B cell (primary cell): ENCODE measurements around the gene TTC23. TPM values are rescaled to one million over a fixed set of nuclear protein-coding genes. Genes with fewer than 3 reads are reported as not detected.

Experiments used
- ATAC-seq: fragments of 200-7000 bp; cut with Tn5 transposase; one replicate; pipeline ENCODE4 v1.10.0; 2021; ENCODE audit warnings: low read depth, mild to moderate bottlenecking, moderate number of reproducible peaks, moderate library complexity
- CTCF ChIA-PET: fragments of 350-600 bp; sonication (Branson Sonifier 250); formaldehyde crosslinking; loops from one replicate; lab custom pipeline; 2021; ENCODE audit warnings: antibody characterized with exemption, inconsistent platforms; lab: Charles Lee
- POLR2A ChIA-PET: fragments of 350-600 bp; sonication (Branson Sonifier 250); formaldehyde crosslinking; loops from one replicate; lab custom pipeline; 2021; ENCODE audit warnings: antibody characterized with exemption; lab: Charles Lee
- DNase-seq: peaks from one replicate; pipeline ENCODE4 v3.0.0; 2013
- H2AFZ ChIP-seq: 2 replicates; pipeline ENCODE4 v1.6.1; 2012; ENCODE audit warnings: mild to moderate bottlenecking, low read depth, low read length; ENCODE audit not compliant: insufficient read depth, poor library complexity, severe bottlenecking
- H3K27ac ChIP-seq, 2 donors: 1 replicate in 1 of 2; 2 replicates in 1 of 2; pipeline ENCODE4 v1.5.1; 2012 to 2013; ENCODE audit warnings: low read length in 2 of 2, mild to moderate bottlenecking in 2 of 2, moderate library complexity in 1 of 2
- H3K27me3 ChIP-seq, 4 experiments: fragments of 200-600 bp in 1 of 4; sonication (generic) in 1 of 4; replicated peaks in 1 of 4; 1 replicate in 2 of 4; 2 replicates in 2 of 4; pipeline versions ENCODE4 v1.6.1 to v1.7.0; 2013 to 2016; ENCODE audit warnings: low read length in 3 of 4, mild to moderate bottlenecking in 2 of 4, mixed read lengths in 1 of 4, moderate library complexity in 1 of 4; ENCODE audit not compliant: insufficient read depth in 4 of 4, control insufficient read depth in 3 of 4; ENCODE audit errors: control extremely low read depth in 1 of 4
- H3K36me3 ChIP-seq, 2 experiments: replicated peaks in 1 of 2; 1 replicate in 1 of 2; 2 replicates in 1 of 2; pipeline versions ENCODE4 v1.6.1 to v1.7.1; 2013; ENCODE audit warnings: low read length in 1 of 2; ENCODE audit not compliant: insufficient read depth in 2 of 2, control insufficient read depth in 1 of 2; ENCODE audit errors: control extremely low read depth in 1 of 2, extremely low read depth in 1 of 2
- H3K4me1 ChIP-seq, 2 donors: fragments of 200-600 bp in 1 of 2; sonication (generic) in 1 of 2; 1 replicate in 1 of 2; 2 replicates in 1 of 2; pipeline versions ENCODE4 v1.5.1 to v1.6.1; 2013 to 2017; ENCODE audit warnings: low read length in 2 of 2; ENCODE audit not compliant: control insufficient read depth in 2 of 2, insufficient read depth in 2 of 2
- H3K4me2 ChIP-seq: replicated peaks from 2 replicates; pipeline ENCODE3; 2012; ENCODE audit warnings: mild to moderate bottlenecking, low read depth, low read length; ENCODE audit not compliant: poor library complexity, severe bottlenecking
- H3K4me3 ChIP-seq, 5 experiments: fragments of 200-600 bp in 1 of 5; sonication (generic) in 1 of 5; 1 replicate in 3 of 5; 2 replicates in 2 of 5; pipeline versions ENCODE4 v1.5.1 to v1.7.0; 2011 to 2016; ENCODE audit warnings: low read length in 4 of 5, mild to moderate bottlenecking in 4 of 5, low read depth in 2 of 5, control low read depth in 1 of 5, moderate library complexity in 1 of 5; ENCODE audit not compliant: insufficient read depth in 1 of 5; ENCODE audit errors: control extremely low read depth in 1 of 5, extremely low read depth in 1 of 5
- H3K79me2 ChIP-seq: fragments of 200-600 bp; sonication (generic); one replicate; pipeline ENCODE4 v1.6.0; 2016; ENCODE audit warnings: low read length; ENCODE audit not compliant: control insufficient read depth, insufficient read depth
- H3K9ac ChIP-seq: fragments of 200-600 bp; sonication (generic); 2 replicates; pipeline ENCODE4 v1.6.1; 2017; ENCODE audit warnings: mild to moderate bottlenecking, low read length, moderate library complexity
- H3K9me3 ChIP-seq, 3 donors: one replicate each; pipeline versions ENCODE4 v1.6.1 to v1.7.1; 2013; ENCODE audit warnings: low read length in 2 of 3; ENCODE audit not compliant: control insufficient read depth in 2 of 3, insufficient read depth in 1 of 3; ENCODE audit errors: control extremely low read depth in 1 of 3
- H4K20me1 ChIP-seq: 2 replicates; pipeline ENCODE4 v1.6.0; 2012; ENCODE audit warnings: mild to moderate bottlenecking, low read length; ENCODE audit not compliant: insufficient read depth, control insufficient read depth, poor library complexity, severe bottlenecking
- H3K27ac Mint-ChIP-seq: one replicate; pipeline ENCODE4 v1.8.0; 2021; ENCODE audit warnings: mixed read lengths
- H3K27me3 Mint-ChIP-seq: one replicate; pipeline ENCODE4 v1.8.0; 2021; ENCODE audit warnings: mixed read lengths
- H3K4me1 Mint-ChIP-seq: one replicate; pipeline ENCODE4 v1.8.0; 2021; ENCODE audit warnings: mixed read lengths
- H3K4me3 Mint-ChIP-seq: one replicate; pipeline ENCODE4 v1.8.0; 2021; ENCODE audit warnings: mixed read lengths
- H3K9me3 Mint-ChIP-seq: one replicate; pipeline ENCODE4 v1.8.0; 2022; ENCODE audit warnings: mixed read lengths; ENCODE audit not compliant: insufficient read depth
- EZH2 ChIP-seq: IDR thresholded peaks from 2 replicates; pipeline ENCODE4 v1.6.1; 2012; ENCODE audit warnings: borderline replicate concordance, low read depth, mild to moderate bottlenecking, moderate library complexity, low read length; ENCODE audit not compliant: insufficient read depth, poor library complexity, severe bottlenecking
- WGBS: methylation state at CpG from one replicate; pipeline ENCODE4 v1.1.5; 2013; ENCODE audit warnings: missing lambda C conversion rate; ENCODE audit not compliant: insufficient coverage; 5-methylcytosine and 5-hydroxymethylcytosine counted together
- intact Hi-C: fragments of 100-400 bp; cut with micrococcal nuclease; formaldehyde crosslinking; loops from one replicate; pipeline ENCODE4 v1.10.0; 2022
- polyA plus RNA-seq: library from polyadenylated mRNA; depleted of rRNA; stranded (reverse); fragments of >200 nt; gene quantifications from 2 replicates; pipeline ENCODE4 v1.2.3, GENCODE V29; 2012
- total RNA-seq, 2 donors: library from RNA; stranded (reverse); fragments of 120-200 nt in 1 of 2; gene quantifications; 1 replicate in 1 of 2; 2 replicates in 1 of 2; pipeline versions ENCODE4 v1.2.3 to v1.2.4, GENCODE V29; 2013 to 2022
- TF ChIP-seq, protein P1 (sequence below): fragments of 200-600 bp; IDR thresholded peaks from one replicate; pipeline ENCODE4 v1.8.0; 2022; ENCODE audit warnings: antibody characterized with exemption, mild to moderate bottlenecking

TTC23 gene
- total and polyA plus RNA-seq, 2 donors (not counting 1 experiment from before 2014, with no cell fraction given): 0.15 to 1.9 TPM

DNA sequence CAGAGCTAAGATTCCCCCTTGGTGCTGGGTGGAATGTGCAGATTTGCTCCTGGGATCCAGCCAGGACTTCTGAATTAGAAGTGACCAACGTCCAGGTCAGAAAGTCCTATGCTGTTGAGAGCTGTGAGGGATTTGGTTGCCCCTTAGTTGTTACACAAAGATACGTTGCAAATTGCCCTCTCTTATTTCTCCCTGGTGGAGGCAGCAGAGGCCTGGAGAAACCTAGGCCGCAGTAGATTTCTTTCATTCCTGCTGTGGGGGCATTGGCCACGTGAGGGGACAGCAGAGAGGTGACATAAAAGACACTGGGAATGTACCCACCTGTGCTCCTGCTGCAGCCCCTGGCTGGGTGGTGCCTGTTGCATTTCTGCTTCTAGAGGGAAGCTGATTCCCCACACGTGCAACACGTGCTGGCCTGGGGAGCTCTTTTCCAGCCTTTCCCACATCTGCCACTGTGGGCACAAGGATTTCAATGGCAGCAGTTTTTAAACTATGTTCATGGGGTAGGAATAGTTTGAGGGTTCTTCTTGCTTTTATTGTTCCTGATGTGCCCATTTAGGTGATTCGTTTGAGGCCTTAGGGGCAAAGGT, 78.8 kb downstream of the TTC23 start:
- TF ChIP-seq EZH2: no peak
- TF ChIP-seq, protein P1, sequence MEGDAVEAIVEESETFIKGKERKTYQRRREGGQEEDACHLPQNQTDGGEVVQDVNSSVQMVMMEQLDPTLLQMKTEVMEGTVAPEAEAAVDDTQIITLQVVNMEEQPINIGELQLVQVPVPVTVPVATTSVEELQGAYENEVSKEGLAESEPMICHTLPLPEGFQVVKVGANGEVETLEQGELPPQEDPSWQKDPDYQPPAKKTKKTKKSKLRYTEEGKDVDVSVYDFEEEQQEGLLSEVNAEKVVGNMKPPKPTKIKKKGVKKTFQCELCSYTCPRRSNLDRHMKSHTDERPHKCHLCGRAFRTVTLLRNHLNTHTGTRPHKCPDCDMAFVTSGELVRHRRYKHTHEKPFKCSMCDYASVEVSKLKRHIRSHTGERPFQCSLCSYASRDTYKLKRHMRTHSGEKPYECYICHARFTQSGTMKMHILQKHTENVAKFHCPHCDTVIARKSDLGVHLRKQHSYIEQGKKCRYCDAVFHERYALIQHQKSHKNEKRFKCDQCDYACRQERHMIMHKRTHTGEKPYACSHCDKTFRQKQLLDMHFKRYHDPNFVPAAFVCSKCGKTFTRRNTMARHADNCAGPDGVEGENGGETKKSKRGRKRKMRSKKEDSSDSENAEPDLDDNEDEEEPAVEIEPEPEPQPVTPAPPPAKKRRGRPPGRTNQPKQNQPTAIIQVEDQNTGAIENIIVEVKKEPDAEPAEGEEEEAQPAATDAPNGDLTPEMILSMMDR: no peak
- Histone ChIP-seq H3K36me3 (no peaks in the 10 kb centered on the region), H3K4me2 (no peak overlapping the region), H3K4me3 (no peak overlapping the region), H3K4me1 (peaks cover 12 to 13% of the 10 kb centered on the region in 2 donors), H3K27me3 (no peaks in the 10 kb centered on the region), H3K9ac (no peak overlapping the region), H2AFZ (no peak overlapping the region), H3K79me2 (no peaks in the 10 kb centered on the region), H4K20me1 (no peaks in the 10 kb centered on the region), H3K9me3 (no peaks in the 10 kb centered on the region), H3K27ac (no peak overlapping the region)
- Mint-ChIP-seq H3K4me1 (peaks cover 18% of the 10 kb centered on the region), H3K27ac (no peak overlapping the region), H3K27me3 (no peaks in the 10 kb centered on the region), H3K9me3 (no peaks in the 10 kb centered on the region), H3K4me3 (no peak overlapping the region)
- DNase-seq (no peak), ATAC-seq (no peak)
- intact Hi-C loops: no loop called here
- WGBS: 95% methylated on average over 5 of the region's 7 CpGs
- CTCF ChIA-PET: no interaction called here
- POLR2A ChIA-PET: no interaction called here

DNA sequence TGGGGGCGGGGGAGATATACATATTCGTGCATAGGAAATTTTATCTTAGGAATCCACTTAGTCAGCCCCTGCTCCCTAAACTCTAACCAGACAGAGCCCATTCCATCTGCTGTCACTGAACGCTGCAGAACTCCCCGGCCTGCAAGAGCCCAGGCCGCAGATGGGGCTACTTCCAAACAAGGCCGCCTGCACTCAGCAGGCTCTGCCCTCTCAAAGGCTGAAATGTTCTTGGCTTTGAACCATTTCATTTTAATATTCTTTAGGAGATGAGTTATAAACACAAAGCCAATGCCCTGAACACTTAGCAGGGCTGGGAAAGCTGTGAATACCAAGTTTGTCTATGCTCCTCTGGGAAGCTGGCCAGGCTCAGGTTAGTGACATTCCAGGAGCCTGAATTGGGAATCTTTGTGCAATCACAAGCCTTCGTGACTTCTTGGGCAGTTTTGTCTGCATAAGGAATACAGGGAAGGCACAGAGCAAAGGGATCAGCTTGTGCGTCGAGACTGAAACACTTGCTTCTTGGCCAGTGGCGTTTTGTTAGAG, 79.5 kb downstream of the TTC23 start:
- Histone ChIP-seq H3K79me2 (no peaks in the 10 kb centered on the region), H3K4me3 (no peak overlapping the region), H3K9ac (no peak overlapping the region), H4K20me1 (no peaks in the 10 kb centered on the region), H3K27me3 (no peaks in the 10 kb centered on the region), H3K4me1 (peaks cover 12 to 13% of the 10 kb centered on the region in 2 donors), H3K36me3 (no peaks in the 10 kb centered on the region), H3K27ac (no peak overlapping the region), H2AFZ (no peak overlapping the region), H3K9me3 (no peaks in the 10 kb centered on the region), H3K4me2 (no peak overlapping the region)
- ChIA-PET CTCF (no interaction called here), POLR2A (no interaction called here)
- Mint-ChIP-seq H3K4me3 (no peak overlapping the region), H3K4me1 (peaks cover 18% of the 10 kb centered on the region), H3K27me3 (no peaks in the 10 kb centered on the region), H3K9me3 (no peaks in the 10 kb centered on the region), H3K27ac (no peak overlapping the region)
- TF ChIP-seq, protein P1: no peak
- no peak for TF ChIP-seq EZH2
- intact Hi-C loops: no loop called here
- 97% methylated on average over 5 of the region's 10 CpGs for WGBS
- DNase-seq (no peak), ATAC-seq (no peak)
